Kidney tubule cell (primary cell): Measurements from ENCODE around the gene ABCC6.
"Not testable (repeated sequence)": the region's sequence is repeated elsewhere in the genome, so short reads cannot be mapped to it uniquely, and the experiment has no call there.

Experiments
- DNase-seq: peaks from one replicate; pipeline ENCODE4 v3.0.0-alpha.2; 2018; ENCODE audit warnings: low spot score

Gene ABCC6

GRCh38 chr16:16112450-16113053 lies 110.7 kb downstream of the ABCC6 start:
- DNase-seq = no peak

GRCh38 chr16:16111639-16112038 lies 111.7 kb downstream of the ABCC6 start:
- DNase-seq = no peak

- DNase-seq = no peak
Measured at GRCh38 chr16:16110111-16110490, 113.2 kb downstream of the ABCC6 start.

- DNase-seq = no peak
Measured at GRCh38 chr16:16109453-16110110, 113.7 kb downstream of the ABCC6 start.

GRCh38 chr16:16108759-16109158 lies 114.5 kb downstream of the ABCC6 start:
- no peak for DNase-seq

- DNase-seq = no peak
Measured at GRCh38 chr16:16107839-16108238, 115.5 kb downstream of the ABCC6 start.

GRCh38 chr16:16106466-16106865 lies 116.8 kb downstream of the ABCC6 start:
- no peak for DNase-seq

DNA sequence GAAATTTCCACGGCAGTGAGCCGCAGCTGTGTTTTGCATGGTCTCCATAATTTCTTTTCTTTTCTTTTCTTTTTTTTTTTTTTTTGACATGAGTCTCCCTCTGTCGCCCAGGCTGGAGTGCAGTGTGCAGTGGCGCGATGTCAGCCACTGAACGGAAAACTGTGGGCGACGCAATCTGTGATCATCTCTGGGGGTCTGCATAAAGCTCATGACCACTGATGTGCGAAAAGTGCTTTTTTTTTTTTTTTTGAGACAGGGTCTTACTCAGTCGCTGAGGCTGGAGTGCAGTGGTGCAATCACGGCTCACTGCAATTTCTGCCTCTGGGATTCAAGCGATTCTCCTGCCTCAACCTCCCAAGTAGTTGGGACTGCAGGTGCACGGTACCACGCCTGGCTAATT lies 117.6 kb downstream of the ABCC6 start:
- DNase-seq = no peak

- DNase-seq = not testable (repeated sequence)
Measured at GRCh38 chr16:16104804-16105141, 118.5 kb downstream of the ABCC6 start.

DNA sequence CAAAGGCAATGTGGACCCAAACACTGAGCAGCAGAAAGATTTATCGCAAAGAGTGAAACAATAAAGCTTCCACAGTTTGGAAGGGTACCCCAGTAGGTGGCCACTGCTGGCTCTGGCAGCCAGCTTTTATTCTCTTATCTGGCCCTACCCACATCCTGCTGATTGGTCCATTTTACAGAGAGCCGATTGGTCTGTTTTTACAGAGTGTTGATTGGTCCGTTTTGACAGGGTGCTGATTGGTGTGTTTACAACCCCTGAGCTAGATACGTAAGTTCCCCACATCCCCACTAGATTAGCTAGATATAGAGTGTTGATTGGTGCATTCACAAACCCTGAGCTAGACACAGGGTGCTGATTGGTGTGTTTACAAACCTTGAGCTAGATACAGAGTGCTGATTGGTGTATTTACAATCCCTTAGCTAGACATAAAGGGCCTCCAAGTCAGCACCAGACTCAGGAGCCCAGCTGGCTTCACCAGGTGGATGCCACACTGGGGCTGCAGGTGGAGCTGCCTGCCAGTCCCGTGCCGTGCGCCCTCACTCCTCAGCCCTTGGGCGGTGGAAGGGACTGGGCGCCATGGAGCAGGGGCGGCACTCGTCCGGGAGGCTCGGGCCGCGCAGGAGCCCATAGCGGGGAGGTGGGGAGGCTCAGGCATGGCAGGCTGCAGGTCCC lies 119.0 kb downstream of the ABCC6 start:
- DNase-seq = not testable (repeated sequence)

GRCh38 chr16:16102738-16103137 lies 120.6 kb downstream of the ABCC6 start:
- no peak for DNase-seq

- no peak for DNase-seq
Measured at GRCh38 chr16:16101585-16101984, 121.7 kb downstream of the ABCC6 start.

DNA sequence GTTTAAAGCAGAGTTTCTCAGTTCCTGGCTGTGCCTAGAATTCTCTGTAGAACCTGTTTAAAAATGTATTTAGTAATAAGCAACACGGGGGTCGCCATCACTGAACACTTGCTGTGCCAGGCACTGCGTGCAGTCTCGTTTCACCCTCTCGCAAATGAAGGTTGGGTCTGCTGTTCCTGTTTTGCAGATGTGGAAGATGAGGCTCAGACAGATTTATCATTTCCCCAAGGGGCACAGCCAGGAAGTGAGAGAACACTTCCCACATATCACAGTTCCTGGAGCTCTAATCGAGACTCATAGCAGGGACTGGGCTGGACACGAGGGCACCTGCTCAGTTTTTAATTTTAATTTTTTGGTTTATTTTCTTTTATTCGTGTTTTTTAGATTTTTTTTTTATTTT lies 122.7 kb downstream of the ABCC6 start:
- DNase-seq = no peak

GRCh38 chr16:16099320-16099719 lies 124.0 kb downstream of the ABCC6 start:
- DNase-seq = no peak
